Measurements from ENCODE around the gene PPM1H.

DNA sequence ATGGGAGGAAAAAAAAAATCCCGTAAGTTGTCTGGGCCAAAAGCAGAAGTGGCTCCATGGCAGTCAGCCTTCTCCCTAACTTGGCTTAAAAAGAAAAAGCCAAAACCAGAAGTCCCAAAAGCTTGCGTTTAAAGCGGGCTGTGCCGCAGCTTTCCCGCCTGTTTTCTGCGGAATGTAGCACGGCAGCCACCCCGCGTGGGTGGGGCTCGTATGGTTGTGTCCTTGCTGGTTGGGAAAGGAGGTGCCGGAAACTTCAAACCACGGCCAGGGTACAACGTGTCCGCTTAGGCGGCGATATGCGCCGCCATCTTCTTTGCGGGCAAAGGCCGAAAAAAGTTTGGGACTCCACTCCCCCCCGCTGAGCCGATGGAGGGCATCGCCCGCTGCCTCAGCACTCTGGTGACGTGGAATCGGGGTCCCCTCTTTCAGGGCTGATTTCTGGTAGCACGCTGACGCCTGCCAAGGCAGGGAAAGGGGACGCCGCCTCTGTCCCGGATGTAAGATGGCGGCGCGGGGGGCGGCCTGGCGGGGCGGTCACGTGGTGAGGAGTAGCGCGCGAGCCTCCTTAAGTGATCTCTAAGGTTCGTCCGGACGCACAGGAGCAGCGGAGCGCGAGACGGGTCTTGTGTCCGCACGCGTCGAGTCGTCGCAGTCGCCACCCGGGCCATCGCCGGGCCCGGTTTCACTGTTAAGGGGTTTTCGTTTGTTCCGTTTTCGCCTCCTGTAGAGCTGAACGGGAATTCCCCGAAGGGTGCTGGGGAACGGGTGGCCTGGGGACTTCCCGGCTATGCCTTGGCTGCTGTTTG lies 332.5 kb downstream of the PPM1H start:
- TF ChIP-seq, protein P1, sequence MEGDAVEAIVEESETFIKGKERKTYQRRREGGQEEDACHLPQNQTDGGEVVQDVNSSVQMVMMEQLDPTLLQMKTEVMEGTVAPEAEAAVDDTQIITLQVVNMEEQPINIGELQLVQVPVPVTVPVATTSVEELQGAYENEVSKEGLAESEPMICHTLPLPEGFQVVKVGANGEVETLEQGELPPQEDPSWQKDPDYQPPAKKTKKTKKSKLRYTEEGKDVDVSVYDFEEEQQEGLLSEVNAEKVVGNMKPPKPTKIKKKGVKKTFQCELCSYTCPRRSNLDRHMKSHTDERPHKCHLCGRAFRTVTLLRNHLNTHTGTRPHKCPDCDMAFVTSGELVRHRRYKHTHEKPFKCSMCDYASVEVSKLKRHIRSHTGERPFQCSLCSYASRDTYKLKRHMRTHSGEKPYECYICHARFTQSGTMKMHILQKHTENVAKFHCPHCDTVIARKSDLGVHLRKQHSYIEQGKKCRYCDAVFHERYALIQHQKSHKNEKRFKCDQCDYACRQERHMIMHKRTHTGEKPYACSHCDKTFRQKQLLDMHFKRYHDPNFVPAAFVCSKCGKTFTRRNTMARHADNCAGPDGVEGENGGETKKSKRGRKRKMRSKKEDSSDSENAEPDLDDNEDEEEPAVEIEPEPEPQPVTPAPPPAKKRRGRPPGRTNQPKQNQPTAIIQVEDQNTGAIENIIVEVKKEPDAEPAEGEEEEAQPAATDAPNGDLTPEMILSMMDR (conservative IDR thresholded peaks at IDR 0.05) = no peak
- TF ChIP-seq ZFX (IDR thresholded peaks at IDR 0.05) = peak; percentile 85

Measured in C4-2B (cell line).